ENCODE results near the gene SMYD1. TPM values are rescaled to one million over a fixed set of nuclear protein-coding genes. Genes with fewer than 3 reads are reported as not detected.

SMYD1 gene
- total and polyA plus RNA-seq, 8 donors, result 0.05 to 0.20 (median 0.06) TPM; not detected in 5

GRCh38 chr2:88144914-88145497, 77.4 kb downstream of the SMYD1 start:
- H3K27ac ChIP-seq, result no peak overlapping the region
- intact Hi-C loops (cut with DNase I), result no loop called here
- no peaks in the 10 kb centered on the region for H3K4me1 ChIP-seq
- no peaks in the 10 kb centered on the region for H3K36me3 ChIP-seq
- no peak for DNase-seq
- H3K4me3 ChIP-seq, result no peak overlapping the region
- peaks cover 0 to 31% of the 10 kb centered on the region in 2 donors for H3K9me3 ChIP-seq
- TF ChIP-seq CTCF (IDR thresholded peaks at IDR 0.05), result no peak
- no peak for ATAC-seq
- H3K27me3 ChIP-seq, result peaks cover 0 to 16% of the 10 kb centered on the region in 2 donors

- Histone ChIP-seq H3K27me3 (peaks cover 0 to 14% of the 10 kb centered on the region in 2 donors), H3K4me1 (no peaks in the 10 kb centered on the region), H3K4me3 (no peak overlapping the region), H3K27ac (no peak overlapping the region), H3K9me3 (peaks cover 0 to 28% of the 10 kb centered on the region in 2 donors), H3K36me3 (no peaks in the 10 kb centered on the region)
- intact Hi-C loops (cut with DNase I), result no loop called here
- TF ChIP-seq CTCF (IDR thresholded peaks at IDR 0.05), result no peak
- ATAC-seq (no peak), DNase-seq (no peak)
Observed at GRCh38 chr2:88146590-88146989, 79.0 kb downstream of the SMYD1 start.

- no peak for ATAC-seq
- peaks cover 0 to 8% of the 10 kb centered on the region in 2 donors for H3K27me3 ChIP-seq
- no peak for DNase-seq
- intact Hi-C loops (cut with DNase I), result no loop called here
- no peak overlapping the region for H3K27ac ChIP-seq
- no peaks in the 10 kb centered on the region for H3K36me3 ChIP-seq
- peaks cover 0 to 29% of the 10 kb centered on the region in 2 donors for H3K9me3 ChIP-seq
- no peaks in the 10 kb centered on the region for H3K4me1 ChIP-seq
- no peak for TF ChIP-seq CTCF (IDR thresholded peaks at IDR 0.05)
- H3K4me3 ChIP-seq, result no peak overlapping the region
Observed at GRCh38 chr2:88147145-88147544, 79.5 kb downstream of the SMYD1 start.

GRCh38 chr2:88148929-88149438, 81.4 kb downstream of the SMYD1 start:
- Histone ChIP-seq H3K27me3 (peaks cover 0 to 5% of the 10 kb centered on the region in 2 donors), H3K27ac (no peak overlapping the region), H3K4me3 (no peak overlapping the region), H3K4me1 (no peaks in the 10 kb centered on the region), H3K36me3 (no peaks in the 10 kb centered on the region), H3K9me3 (peaks cover 0 to 43% of the 10 kb centered on the region in 2 donors)
- intact Hi-C loops (cut with DNase I), result no loop called here
- ATAC-seq (no peak), DNase-seq (no peak)
- no peak for TF ChIP-seq CTCF (IDR thresholded peaks at IDR 0.05)

GRCh38 chr2:88159481-88159880, 91.9 kb downstream of the SMYD1 start:
- Histone ChIP-seq H3K27me3 (no peaks in the 10 kb centered on the region), H3K9me3 (no peaks in the 10 kb centered on the region), H3K27ac (no peak overlapping the region), H3K4me3 (no peak overlapping the region), H3K36me3 (no peaks in the 10 kb centered on the region), H3K4me1 (no peaks in the 10 kb centered on the region)
- no peak for ATAC-seq
- intact Hi-C loops (cut with DNase I), result no loop called here
- DNase-seq, result no peak
- TF ChIP-seq CTCF (IDR thresholded peaks at IDR 0.05), result no peak
